CD4-positive, alpha-beta T cell (primary cell): ENCODE data around the gene RASD1. TPM values are rescaled to one million over a fixed set of nuclear protein-coding genes. Genes with fewer than 3 reads are reported as not detected.

Source experiments
- ATAC-seq: fragments of 200-7000 bp; cut with Tn5 transposase; one replicate; pipeline ENCODE4 v1.10.0; 2022; ENCODE audit warnings: mild to moderate bottlenecking; ENCODE audit not compliant: poor library complexity
- CTCF ChIA-PET: fragments of 350-600 bp; sonication (Branson Sonifier 250); formaldehyde crosslinking; loops from one replicate; lab custom pipeline; 2021; ENCODE audit warnings: antibody characterized with exemption, inconsistent platforms; lab: Charles Lee
- POLR2A ChIA-PET: fragments of 350-600 bp; sonication (Branson Sonifier 250); formaldehyde crosslinking; loops from one replicate; lab custom pipeline; 2021; ENCODE audit warnings: antibody characterized with exemption, inconsistent platforms; lab: Charles Lee
- DNase-seq, 14 experiments: peaks; one replicate each; pipeline ENCODE4 v3.0.0-alpha.2; 2013 to 2020; ENCODE audit warnings: mixed read lengths in 2 of 14
- H3K27ac ChIP-seq, 2 donors: one replicate each; pipeline versions ENCODE4 v1.5.1 to v1.7.0; 2013; ENCODE audit warnings: low read length in 2 of 2, low read depth in 1 of 2, mild to moderate bottlenecking in 1 of 2
- H3K27me3 ChIP-seq, 2 experiments: 1 replicate in 1 of 2; 2 replicates in 1 of 2; pipeline versions ENCODE4 v1.6.1 to v1.7.0; 2013; ENCODE audit warnings: low read length in 2 of 2, control low read depth in 1 of 2, mild to moderate bottlenecking in 1 of 2, moderate library complexity in 1 of 2; ENCODE audit not compliant: insufficient read depth in 2 of 2, control insufficient read depth in 1 of 2
- H3K36me3 ChIP-seq: one replicate; pipeline ENCODE4 v1.6.1; 2013; ENCODE audit warnings: low read length, control low read depth; ENCODE audit not compliant: insufficient read depth
- H3K4me1 ChIP-seq: one replicate; pipeline ENCODE4 v1.6.1; 2013; ENCODE audit warnings: low read length, control low read depth; ENCODE audit not compliant: insufficient read depth
- H3K4me3 ChIP-seq: one replicate; pipeline ENCODE4 v1.5.1; 2013; ENCODE audit warnings: mild to moderate bottlenecking, low read length, moderate library complexity
- H3K9me3 ChIP-seq, 2 experiments: 1 replicate in 1 of 2; 2 replicates in 1 of 2; pipeline versions ENCODE4 v1.6.1 to v1.7.0; 2013; ENCODE audit warnings: low read length in 2 of 2, mild to moderate bottlenecking in 2 of 2, control low read depth in 1 of 2, moderate library complexity in 1 of 2; ENCODE audit not compliant: control insufficient read depth in 1 of 2, insufficient read depth in 1 of 2
- H3K27ac Mint-ChIP-seq: one replicate; pipeline ENCODE4 v1.8.0; 2020; ENCODE audit warnings: mixed read lengths
- H3K27me3 Mint-ChIP-seq: one replicate; pipeline ENCODE4 v1.8.0; 2021; ENCODE audit warnings: mixed read lengths
- H3K36me3 Mint-ChIP-seq: one replicate; pipeline ENCODE4 v1.8.0; 2021; ENCODE audit warnings: low read depth, mixed read lengths
- H3K4me1 Mint-ChIP-seq: one replicate; pipeline ENCODE4 v1.8.0; 2021; ENCODE audit warnings: low read depth, mixed read lengths
- H3K4me3 Mint-ChIP-seq: one replicate; pipeline ENCODE4 v1.8.0; 2020; ENCODE audit warnings: mild to moderate bottlenecking, mixed read lengths
- H3K9me3 Mint-ChIP-seq: one replicate; pipeline ENCODE4 v1.8.0; 2020; ENCODE audit warnings: mixed read lengths
- intact Hi-C, 2 experiments: fragments of 100-400 bp; cut with DNase I in 1 of 2; cut with micrococcal nuclease in 1 of 2; formaldehyde crosslinking; loops; one replicate each; pipeline versions ENCODE4 v1.15.1 to v1.9.0; 2023 to 2025; cut with DNase I, micrococcal nuclease
- total RNA-seq, 174 experiments: library from RNA in 2 of 174; stranded (reverse) in 2 of 174; gene quantifications; one replicate each; pipeline ENCODE4 v1.2.3 and lab custom pipeline; 2021 to 2026
- TF ChIP-seq, protein P1 (sequence below): fragments of 200-600 bp; IDR thresholded peaks from one replicate; pipeline ENCODE4 v1.8.0; 2022; ENCODE audit warnings: antibody characterized with exemption, mild to moderate bottlenecking

RASD1 gene
- total RNA-seq, 2 experiments from 2014 or later: 1.8 to 2.0 TPM

DNA sequence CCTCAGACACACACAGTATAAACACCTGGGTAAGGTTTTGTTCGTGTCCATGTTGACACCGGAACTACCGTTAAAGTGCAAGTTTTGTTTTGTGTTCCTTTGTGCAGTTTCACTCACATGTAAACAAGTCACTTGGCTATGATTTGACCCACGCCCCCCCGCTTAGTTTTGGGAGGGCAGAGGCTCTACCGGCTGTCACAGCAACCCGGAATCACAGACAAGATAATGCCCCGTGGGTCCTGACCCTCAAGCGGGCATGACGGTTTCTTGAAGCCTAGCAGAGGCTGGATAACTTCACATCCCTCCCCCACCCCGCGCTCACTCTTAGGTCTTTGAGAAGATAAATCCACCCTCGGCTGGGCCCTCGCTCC is 1.7 kb downstream of the RASD1 start:
- peaks cover 24% of the 10 kb centered on the region for H3K4me1 ChIP-seq
- peaks cover 18% of the 10 kb centered on the region for H3K36me3 ChIP-seq
- POLR2A ChIA-PET: no interaction called here
- peaks cover 0 to 3% of the 10 kb centered on the region in 2 experiments for H3K9me3 ChIP-seq
- Mint-ChIP-seq H3K9me3 (no peaks in the 10 kb centered on the region), H3K4me3 (peak overlapping the region; percentile 54), H3K4me1 (peaks cover 7% of the 10 kb centered on the region), H3K27me3 (peaks cover 10% of the 10 kb centered on the region), H3K27ac (no peak overlapping the region), H3K36me3 (peaks cover 5% of the 10 kb centered on the region)
- no peak overlapping the region for H3K4me3 ChIP-seq
- TF ChIP-seq, protein P1, sequence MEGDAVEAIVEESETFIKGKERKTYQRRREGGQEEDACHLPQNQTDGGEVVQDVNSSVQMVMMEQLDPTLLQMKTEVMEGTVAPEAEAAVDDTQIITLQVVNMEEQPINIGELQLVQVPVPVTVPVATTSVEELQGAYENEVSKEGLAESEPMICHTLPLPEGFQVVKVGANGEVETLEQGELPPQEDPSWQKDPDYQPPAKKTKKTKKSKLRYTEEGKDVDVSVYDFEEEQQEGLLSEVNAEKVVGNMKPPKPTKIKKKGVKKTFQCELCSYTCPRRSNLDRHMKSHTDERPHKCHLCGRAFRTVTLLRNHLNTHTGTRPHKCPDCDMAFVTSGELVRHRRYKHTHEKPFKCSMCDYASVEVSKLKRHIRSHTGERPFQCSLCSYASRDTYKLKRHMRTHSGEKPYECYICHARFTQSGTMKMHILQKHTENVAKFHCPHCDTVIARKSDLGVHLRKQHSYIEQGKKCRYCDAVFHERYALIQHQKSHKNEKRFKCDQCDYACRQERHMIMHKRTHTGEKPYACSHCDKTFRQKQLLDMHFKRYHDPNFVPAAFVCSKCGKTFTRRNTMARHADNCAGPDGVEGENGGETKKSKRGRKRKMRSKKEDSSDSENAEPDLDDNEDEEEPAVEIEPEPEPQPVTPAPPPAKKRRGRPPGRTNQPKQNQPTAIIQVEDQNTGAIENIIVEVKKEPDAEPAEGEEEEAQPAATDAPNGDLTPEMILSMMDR: no peak
- peaks cover 8% of the 10 kb centered on the region in 2 experiments for H3K27me3 ChIP-seq
- ATAC-seq (no peak), DNase-seq (no peak)
- CTCF ChIA-PET: no interaction called here
- no peak overlapping the region for H3K27ac ChIP-seq
- intact Hi-C loops: no loop called here

DNA sequence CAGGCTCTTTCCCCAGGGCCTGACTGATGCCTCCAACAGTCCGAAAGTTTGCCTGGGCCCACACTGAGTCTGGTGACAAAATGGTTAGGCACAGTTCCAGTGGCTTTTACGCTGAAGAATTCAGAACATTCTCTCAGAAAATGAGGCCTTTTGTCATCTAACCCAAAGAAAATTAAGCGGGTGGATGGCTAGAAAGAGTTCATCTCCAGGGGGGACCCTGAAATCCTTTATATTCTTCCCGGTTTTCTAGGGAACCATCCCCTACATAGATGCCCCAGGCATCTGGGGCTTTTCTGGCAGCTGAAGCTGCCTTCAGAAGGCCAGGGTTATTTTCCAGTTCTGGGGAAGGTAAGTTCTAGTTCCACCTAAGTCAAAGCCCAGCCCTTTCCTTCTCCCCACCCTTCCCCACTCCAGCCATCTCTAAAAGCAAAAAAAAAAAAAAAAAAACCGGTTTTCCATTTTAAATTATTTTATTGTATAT is 2.2 kb downstream of the RASD1 start:
- Mint-ChIP-seq H3K27ac (no peak overlapping the region), H3K4me3 (peak overlapping the region; percentile 66), H3K36me3 (peaks cover 8% of the 10 kb centered on the region), H3K27me3 (peaks cover 10% of the 10 kb centered on the region), H3K4me1 (peaks cover 7% of the 10 kb centered on the region), H3K9me3 (no peaks in the 10 kb centered on the region)
- no peak overlapping the region for H3K4me3 ChIP-seq
- ChIA-PET POLR2A (no interaction called here), CTCF (no interaction called here)
- peaks cover 0 to 3% of the 10 kb centered on the region in 2 experiments for H3K9me3 ChIP-seq
- no peak overlapping the region for H3K27ac ChIP-seq
- peaks cover 8% of the 10 kb centered on the region in 2 experiments for H3K27me3 ChIP-seq
- DNase-seq: no peak
- peaks cover 24% of the 10 kb centered on the region for H3K4me1 ChIP-seq
- no peak for ATAC-seq
- peaks cover 18% of the 10 kb centered on the region for H3K36me3 ChIP-seq
- intact Hi-C loops: no loop called here
- TF ChIP-seq, protein P1: no peak

DNA sequence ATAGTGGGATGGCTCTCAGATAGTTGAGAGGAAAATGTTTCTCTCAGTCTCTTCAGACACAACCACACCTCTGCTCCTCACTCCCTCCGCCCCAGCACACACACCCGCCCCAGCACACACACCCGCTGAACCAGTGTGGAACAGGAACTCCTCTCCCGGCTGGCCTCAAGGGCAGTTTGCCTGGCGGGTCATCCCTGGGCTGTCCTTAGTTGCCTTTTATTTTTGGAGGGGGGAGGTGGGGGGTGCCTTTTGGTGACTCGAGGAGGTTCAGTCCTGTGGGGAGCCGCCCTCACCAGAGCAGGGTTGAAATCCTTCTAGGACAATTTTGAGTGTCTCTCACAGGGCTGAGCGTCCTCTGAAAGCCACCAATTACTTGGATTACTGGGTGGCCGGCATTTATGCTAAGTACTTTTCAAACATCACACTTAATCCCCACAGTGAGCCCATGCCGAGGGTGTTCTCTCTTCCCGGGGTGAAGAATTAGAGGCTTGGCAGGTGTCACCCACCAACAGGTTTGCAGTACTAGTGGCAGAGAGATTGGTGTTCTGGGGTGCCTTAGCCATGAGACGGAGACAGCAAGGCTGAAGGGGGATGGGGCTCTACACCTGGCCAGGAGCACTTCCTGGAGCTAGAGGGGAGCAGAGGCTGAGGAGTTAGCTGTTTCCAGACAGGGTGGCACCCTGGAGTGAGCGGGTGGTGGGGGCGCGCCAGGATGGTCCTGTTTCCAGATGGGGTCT is 2.8 kb downstream of the RASD1 start:
- Mint-ChIP-seq H3K27ac (no peak overlapping the region), H3K9me3 (no peaks in the 10 kb centered on the region), H3K4me1 (peaks cover 7% of the 10 kb centered on the region), H3K4me3 (peak overlapping the region; percentile 18), H3K27me3 (peaks cover 10% of the 10 kb centered on the region), H3K36me3 (peaks cover 12% of the 10 kb centered on the region)
- peaks cover 8% of the 10 kb centered on the region in 2 experiments for H3K27me3 ChIP-seq
- TF ChIP-seq, protein P1: no peak
- H3K4me1 ChIP-seq: peaks cover 24% of the 10 kb centered on the region
- H3K27ac ChIP-seq: no peak overlapping the region
- ATAC-seq: no peak
- ChIA-PET POLR2A (no interaction called here), CTCF (no interaction called here)
- intact Hi-C loops: no loop called here
- peaks cover 18% of the 10 kb centered on the region for H3K36me3 ChIP-seq
- H3K9me3 ChIP-seq: peaks cover 0 to 3% of the 10 kb centered on the region in 2 experiments
- no peak for DNase-seq
- H3K4me3 ChIP-seq: no peak overlapping the region
